ENCODE data around the gene ITPR1.

The ITPR1 gene

GRCh38 chr3:4797201-4797705, 304.1 kb downstream of the ITPR1 start:
- ChIA-PET POLR2A (ENCODE audit: low non-redundant PET) (no interaction called here), CTCF (no interaction called here)
- TF ChIP-seq CTCF (conservative IDR thresholded peaks at IDR 0.05; ENCODE audit: low read depth), result no peak
- no peak for DNase-seq (ENCODE audit: low spot score)
- no peak overlapping the region for H3K27ac ChIP-seq

- POLR2A ChIA-PET (ENCODE audit: low non-redundant PET), result no interaction called here
- no peak overlapping the region for H3K27ac ChIP-seq
- CTCF ChIA-PET, result interaction anchor here (0.5 kb wide), 1 partner anchor 228 kb away, joined by 3 read pairs; no protein-coding TSS in a partner anchor
- no peak for TF ChIP-seq CTCF (conservative IDR thresholded peaks at IDR 0.05; ENCODE audit: low read depth)
- DNase-seq (ENCODE audit: low spot score), result no peak
These were observed 306.4 kb downstream of the ITPR1 start for GRCh38 chr3:4799266-4800256.

GRCh38 chr3:4800595-4800994, 307.4 kb downstream of the ITPR1 start:
- TF ChIP-seq CTCF (conservative IDR thresholded peaks at IDR 0.05; ENCODE audit: low read depth), result no peak
- no peak for DNase-seq (ENCODE audit: low spot score)
- H3K27ac ChIP-seq, result no peak overlapping the region
- POLR2A ChIA-PET (ENCODE audit: low non-redundant PET), result no interaction called here
- CTCF ChIA-PET, result no interaction called here

- no peak for DNase-seq (ENCODE audit: low spot score)
- TF ChIP-seq CTCF (conservative IDR thresholded peaks at IDR 0.05; ENCODE audit: low read depth), result no peak
- H3K27ac ChIP-seq, result no peak overlapping the region
- POLR2A ChIA-PET (ENCODE audit: low non-redundant PET), result no interaction called here
- CTCF ChIA-PET, result no interaction called here
These were observed 308.7 kb downstream of the ITPR1 start for GRCh38 chr3:4801892-4802291.

GRCh38 chr3:4802903-4803302, 309.8 kb downstream of the ITPR1 start:
- DNase-seq (ENCODE audit: low spot score), result no peak
- no peak for TF ChIP-seq CTCF (conservative IDR thresholded peaks at IDR 0.05; ENCODE audit: low read depth)
- ChIA-PET POLR2A (ENCODE audit: low non-redundant PET) (no interaction called here), CTCF (no interaction called here)
- H3K27ac ChIP-seq, result no peak overlapping the region

GRCh38 chr3:4804161-4805058, 311.3 kb downstream of the ITPR1 start:
- no peak for DNase-seq (ENCODE audit: low spot score)
- ChIA-PET POLR2A (ENCODE audit: low non-redundant PET) (no interaction called here), CTCF (interaction anchor here (0.6 to 0.7 kb wide), 2 partner anchors 265 to 303 kb away, joined by 4 read pairs; no protein-coding TSS in a partner anchor)
- no peak overlapping the region for H3K27ac ChIP-seq
- TF ChIP-seq CTCF (conservative IDR thresholded peaks at IDR 0.05; ENCODE audit: low read depth), result no peak
